ENCODE measurements around the gene TCOF1.

The TCOF1 gene

DNA sequence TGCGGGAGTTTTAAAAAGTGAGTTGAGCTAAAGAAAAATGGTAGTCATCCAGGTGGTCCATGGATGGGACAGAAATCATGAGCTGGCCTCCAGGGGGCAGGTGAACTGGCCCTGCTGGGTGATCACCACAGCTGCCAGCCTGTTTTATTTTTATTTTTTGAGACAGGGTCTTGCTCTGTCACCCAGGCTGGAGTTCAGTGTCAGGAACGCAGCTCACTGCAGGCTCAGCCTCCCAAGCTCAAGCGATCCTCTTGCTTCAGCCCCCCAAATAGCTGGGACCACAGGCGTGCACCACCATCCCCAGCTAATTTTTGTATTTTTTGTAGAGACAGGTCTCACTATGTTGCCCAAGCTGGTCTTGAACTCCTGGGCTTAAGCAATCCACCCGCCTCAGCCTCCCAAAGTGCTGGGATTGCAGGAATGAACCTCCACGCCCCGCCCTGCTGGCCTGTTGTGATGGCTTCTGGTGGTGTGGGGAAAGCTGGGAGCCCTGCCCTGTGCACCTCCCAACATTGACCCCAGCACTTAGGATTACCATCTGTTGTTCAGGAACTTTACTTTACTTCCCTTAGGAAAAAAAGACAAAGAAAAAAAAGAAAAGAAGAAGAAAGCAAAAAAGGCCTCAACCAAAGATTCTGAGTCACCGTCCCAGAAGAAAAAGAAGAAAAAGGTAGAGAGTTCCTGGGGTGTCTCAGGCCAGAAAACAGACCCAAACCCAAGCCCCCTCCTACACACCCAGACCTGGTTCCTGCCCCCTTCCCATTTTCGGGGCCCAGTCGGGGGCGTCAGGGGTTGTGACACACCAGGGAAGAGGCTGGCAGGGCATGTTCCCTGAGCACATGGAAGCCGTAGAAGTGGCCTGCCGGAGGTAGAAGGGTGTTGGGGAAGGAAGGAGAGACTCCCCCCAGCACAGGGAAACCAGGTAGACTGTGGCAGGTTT lies 40.6 kb downstream of the TCOF1 start:
- no peak overlapping the region for H3K27ac ChIP-seq

DNA sequence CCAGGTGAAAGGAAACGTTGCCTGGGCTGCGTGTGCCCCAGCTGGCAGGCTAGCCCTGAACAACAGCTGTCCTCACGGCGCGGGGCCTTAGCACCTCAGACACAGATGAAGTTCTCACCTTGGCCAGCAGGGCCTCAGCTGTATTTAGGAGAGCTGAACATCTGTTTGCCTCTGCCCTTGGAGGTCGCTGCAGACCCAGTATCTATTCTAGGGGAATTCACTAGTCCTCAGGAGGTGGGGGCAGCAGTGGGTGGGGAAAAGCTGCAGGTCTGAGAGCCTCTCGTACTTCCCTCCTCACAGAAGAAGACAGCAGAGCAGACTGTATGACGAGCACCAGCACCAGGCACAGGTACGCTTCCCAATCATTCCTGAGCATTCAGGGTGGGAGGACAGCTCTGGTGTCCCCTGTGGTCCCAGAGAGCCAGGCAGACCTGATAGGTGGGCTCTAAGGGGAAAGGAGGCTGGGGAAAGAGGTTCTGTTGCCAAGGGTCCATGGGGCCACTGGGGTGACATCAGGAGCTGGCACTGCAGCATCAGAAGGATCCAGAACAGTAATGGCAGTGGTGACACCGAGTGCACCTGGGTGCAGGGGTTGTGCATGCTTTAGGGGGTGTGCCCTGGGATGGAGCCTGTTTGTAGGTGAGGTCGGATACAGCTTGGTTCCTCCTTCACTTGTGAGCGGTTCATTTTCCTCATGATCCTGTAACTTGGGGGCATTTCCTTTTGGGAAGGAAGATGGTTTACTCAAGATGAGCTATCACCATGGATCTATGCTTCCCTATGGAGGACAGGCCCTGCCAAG lies 41.4 kb downstream of the TCOF1 start:
- TF ChIP-seq ZFX (IDR thresholded peaks at IDR 0.05), result no peak
- TF ChIP-seq, protein P1, sequence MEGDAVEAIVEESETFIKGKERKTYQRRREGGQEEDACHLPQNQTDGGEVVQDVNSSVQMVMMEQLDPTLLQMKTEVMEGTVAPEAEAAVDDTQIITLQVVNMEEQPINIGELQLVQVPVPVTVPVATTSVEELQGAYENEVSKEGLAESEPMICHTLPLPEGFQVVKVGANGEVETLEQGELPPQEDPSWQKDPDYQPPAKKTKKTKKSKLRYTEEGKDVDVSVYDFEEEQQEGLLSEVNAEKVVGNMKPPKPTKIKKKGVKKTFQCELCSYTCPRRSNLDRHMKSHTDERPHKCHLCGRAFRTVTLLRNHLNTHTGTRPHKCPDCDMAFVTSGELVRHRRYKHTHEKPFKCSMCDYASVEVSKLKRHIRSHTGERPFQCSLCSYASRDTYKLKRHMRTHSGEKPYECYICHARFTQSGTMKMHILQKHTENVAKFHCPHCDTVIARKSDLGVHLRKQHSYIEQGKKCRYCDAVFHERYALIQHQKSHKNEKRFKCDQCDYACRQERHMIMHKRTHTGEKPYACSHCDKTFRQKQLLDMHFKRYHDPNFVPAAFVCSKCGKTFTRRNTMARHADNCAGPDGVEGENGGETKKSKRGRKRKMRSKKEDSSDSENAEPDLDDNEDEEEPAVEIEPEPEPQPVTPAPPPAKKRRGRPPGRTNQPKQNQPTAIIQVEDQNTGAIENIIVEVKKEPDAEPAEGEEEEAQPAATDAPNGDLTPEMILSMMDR (conservative IDR thresholded peaks at IDR 0.05), result no peak
- H3K27ac ChIP-seq, result no peak overlapping the region

More for the DNA sequence above, 40.6 kb downstream of the TCOF1 start:
- TF ChIP-seq, protein P1 (conservative IDR thresholded peaks at IDR 0.05), result no peak
- TF ChIP-seq ZFX (IDR thresholded peaks at IDR 0.05), result no peak

DNA sequence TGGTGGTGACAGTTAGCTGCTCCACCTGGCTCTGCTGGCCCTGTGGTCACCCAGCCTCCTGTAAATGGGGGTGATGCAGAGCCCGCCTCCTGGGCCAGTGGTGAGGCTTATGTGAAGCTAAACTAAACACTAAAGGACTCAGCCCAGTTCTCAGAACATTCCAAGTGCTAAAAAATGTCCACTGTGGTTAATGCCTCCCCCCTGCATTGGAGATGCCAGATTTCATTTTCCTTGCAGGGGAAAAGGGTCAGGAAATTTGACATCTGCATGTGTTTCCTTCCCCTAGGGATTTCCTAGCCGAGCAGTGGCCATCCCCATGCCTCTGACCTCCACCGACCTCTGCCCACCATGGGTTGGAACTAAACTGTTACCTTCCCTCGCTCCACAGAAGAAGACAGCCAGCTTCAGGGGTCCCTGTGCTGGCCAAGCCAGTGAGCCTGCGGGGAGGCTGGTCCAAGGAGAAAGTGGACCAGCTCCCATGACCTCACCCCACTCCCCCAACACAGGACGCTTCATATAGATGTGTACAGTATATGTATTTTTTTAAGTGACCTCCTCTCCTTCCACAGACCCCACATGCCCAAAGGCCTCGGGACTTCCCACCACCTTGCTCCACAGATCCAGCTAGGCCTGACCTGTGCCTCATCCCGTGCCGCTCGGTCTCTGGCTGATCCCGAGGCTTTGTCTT lies 42.2 kb downstream of the TCOF1 start:
- TF ChIP-seq, protein P1 (conservative IDR thresholded peaks at IDR 0.05), result no peak
- no peak for TF ChIP-seq ZFX (IDR thresholded peaks at IDR 0.05)
- no peak overlapping the region for H3K27ac ChIP-seq

DNA sequence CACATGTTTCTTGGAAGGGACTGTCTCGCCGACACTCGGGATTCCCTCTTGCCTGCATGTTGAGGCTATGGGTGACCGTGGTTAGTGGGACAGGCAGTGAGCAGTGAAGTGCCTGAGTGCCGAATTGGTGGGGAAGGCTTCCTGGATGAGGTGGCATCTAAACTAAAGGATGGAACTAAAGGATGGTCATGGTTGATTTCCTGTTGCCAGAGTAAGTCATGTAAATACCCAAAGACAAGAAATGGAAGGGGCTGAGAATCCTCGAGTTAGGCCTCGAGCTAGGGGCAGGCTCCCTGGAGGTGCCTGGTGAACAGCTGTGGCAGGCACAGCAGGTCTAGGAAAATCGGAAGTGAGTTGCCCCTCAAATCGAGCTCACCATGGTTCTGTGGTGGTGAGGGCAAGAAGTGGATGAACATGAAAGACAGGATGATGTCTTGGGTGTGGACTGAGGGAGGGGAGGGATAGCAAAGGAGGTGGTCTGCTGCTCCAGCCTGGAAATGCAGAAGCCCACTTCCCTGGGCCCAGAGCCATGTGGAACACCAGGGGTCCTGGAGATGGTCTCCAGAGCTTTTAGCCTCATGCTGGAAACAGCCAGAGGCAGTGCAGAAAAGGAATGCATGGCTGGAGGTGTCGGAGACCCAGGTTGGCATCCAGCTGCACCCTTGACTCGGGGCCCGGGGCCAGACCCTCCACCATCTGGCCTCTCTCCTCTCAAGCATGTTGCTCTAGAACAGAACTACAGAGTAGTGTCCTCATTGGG lies 43.0 kb downstream of the TCOF1 start:
- TF ChIP-seq, protein P1 (conservative IDR thresholded peaks at IDR 0.05), result no peak
- TF ChIP-seq ZFX (IDR thresholded peaks at IDR 0.05), result no peak
- H3K27ac ChIP-seq, result no peak overlapping the region

DNA sequence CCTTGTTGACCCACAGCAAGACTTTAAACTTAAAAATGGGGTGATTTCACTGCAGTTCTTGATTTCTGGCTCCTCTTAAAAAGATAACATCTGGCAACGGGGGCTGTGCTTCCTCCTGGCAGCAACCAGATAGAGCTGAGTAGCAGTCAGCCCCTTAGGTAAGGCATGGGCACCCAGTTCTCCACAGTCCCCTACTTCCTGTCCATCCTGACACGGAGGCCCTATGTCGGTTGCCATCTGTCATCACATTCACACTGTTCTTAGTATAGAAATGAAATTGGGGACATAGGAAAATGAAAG lies 43.5 kb downstream of the TCOF1 start:
- no peak for TF ChIP-seq ZFX (IDR thresholded peaks at IDR 0.05)
- TF ChIP-seq, protein P1 (conservative IDR thresholded peaks at IDR 0.05), result no peak
- no peak overlapping the region for H3K27ac ChIP-seq

DNA sequence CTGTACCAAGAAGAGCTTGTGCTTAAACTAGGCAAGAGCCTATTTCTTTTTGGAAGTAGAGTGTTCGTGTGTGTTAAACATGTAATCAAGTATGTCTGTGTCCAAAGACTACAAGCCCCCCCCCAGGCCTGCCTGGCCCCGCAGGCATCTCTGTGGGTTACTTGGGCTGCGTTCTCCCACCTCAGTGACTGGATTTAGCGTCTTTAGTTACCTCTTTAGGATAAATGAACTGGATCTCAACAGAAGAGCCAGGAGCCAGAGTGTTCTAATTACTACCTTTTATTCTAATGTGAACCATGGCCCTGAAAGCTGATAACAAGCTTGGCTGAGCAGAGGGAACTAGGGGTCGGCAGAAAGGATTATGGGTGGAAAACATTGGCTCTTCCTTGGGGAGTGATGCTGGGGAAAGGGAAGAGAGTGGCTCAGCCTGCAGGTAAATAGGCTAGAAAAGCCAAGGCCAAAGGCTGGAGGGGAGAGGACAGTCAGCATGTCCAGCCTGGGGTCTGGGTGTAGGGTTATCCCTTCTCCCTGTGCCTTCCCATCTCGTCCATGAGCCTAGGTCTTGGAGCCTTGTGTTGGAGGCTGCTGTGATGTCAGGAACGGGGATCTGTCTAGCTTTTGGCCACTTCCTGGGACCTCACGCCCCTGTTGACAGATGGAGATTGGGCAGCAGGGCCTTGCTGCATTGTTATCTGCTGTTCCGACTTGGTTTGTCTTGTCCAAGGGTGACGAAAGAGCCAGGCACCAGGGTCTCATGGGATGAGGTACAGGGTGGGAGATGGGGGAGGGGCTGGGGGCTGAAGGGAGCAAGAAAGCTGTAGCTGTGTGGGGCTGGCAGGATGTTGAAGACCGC lies 44.1 kb downstream of the TCOF1 start:
- TF ChIP-seq, protein P1 (conservative IDR thresholded peaks at IDR 0.05), result no peak
- no peak for TF ChIP-seq ZFX (IDR thresholded peaks at IDR 0.05)
- H3K27ac ChIP-seq, result no peak overlapping the region

Measured in C4-2B (cell line).